GM11168 (cell line): ENCODE results near the gene ZNF689.
"Not testable (repeated sequence)": the region's sequence is repeated elsewhere in the genome, so short reads cannot be mapped to it uniquely, and the experiment has no call there.

Source experiments
- in situ Hi-C: fragments of 300-500 bp; cut with MboI; formaldehyde crosslinking; loops from one replicate; pipeline ENCODE4 v1.12.0; 2022; ENCODE audit warnings: low sequenced_read_pairs; ENCODE audit not compliant: unreplicated experiment

Gene ZNF689

GRCh38 chr16:30602616-30603277 lies 7.4 kb downstream of the ZNF689 start:
- in situ Hi-C loops = no loop called here

GRCh38 chr16:30601966-30602365 lies 8.2 kb downstream of the ZNF689 start:
- in situ Hi-C loops = no loop called here

- in situ Hi-C loops = no loop called here
Observed at GRCh38 chr16:30600929-30601328, 9.3 kb downstream of the ZNF689 start.

GRCh38 chr16:30600215-30600614 lies 10.0 kb downstream of the ZNF689 start:
- in situ Hi-C loops = no loop called here

GRCh38 chr16:30592871-30593270 lies 17.3 kb downstream of the ZNF689 start:
- in situ Hi-C loops = no loop called here

GRCh38 chr16:30590869-30591268 lies 19.3 kb downstream of the ZNF689 start:
- in situ Hi-C loops = not testable (repeated sequence)

- in situ Hi-C loops = not testable (repeated sequence)
Observed at GRCh38 chr16:30589582-30589981, 20.6 kb downstream of the ZNF689 start.

GRCh38 chr16:30588651-30589050 lies 21.5 kb downstream of the ZNF689 start:
- in situ Hi-C loops = no loop called here

GRCh38 chr16:30585400-30586191 lies 24.6 kb downstream of the ZNF689 start, which contains the start of gene ZNF785:
Gene ZNF785 (minus strand): TSS chr16:30585697. CDS start chr16:30585611, 86 bp downstream.
- in situ Hi-C loops = no loop called here

GRCh38 chr16:30585022-30585399 lies 25.2 kb downstream of the ZNF689 start:
- in situ Hi-C loops = no loop called here

- in situ Hi-C loops = no loop called here
Observed at GRCh38 chr16:30582611-30583340, 27.4 kb downstream of the ZNF689 start.

- in situ Hi-C loops = no loop called here
Observed at GRCh38 chr16:30581457-30581856, 28.7 kb downstream of the ZNF689 start.

GRCh38 chr16:30574678-30575077 lies 35.5 kb downstream of the ZNF689 start:
- in situ Hi-C loops = no loop called here

GRCh38 chr16:30571445-30572322 lies 38.5 kb downstream of the ZNF689 start, which contains the start of gene ZNF688:
Gene ZNF688 (minus strand): TSS chr16:30571714. CDS start chr16:30571629, 85 bp downstream.
- in situ Hi-C loops = no loop called here

- in situ Hi-C loops = no loop called here
Observed at GRCh38 chr16:30570636-30571444, 39.3 kb downstream of the ZNF689 start.

GRCh38 chr16:30569746-30570635 lies 40.2 kb downstream of the ZNF689 start:
- in situ Hi-C loops = no loop called here

GRCh38 chr16:30569281-30569680 lies 40.9 kb downstream of the ZNF689 start:
- in situ Hi-C loops = no loop called here

GRCh38 chr16:30567991-30568638 lies 42.1 kb downstream of the ZNF689 start:
- in situ Hi-C loops = no loop called here
